ENCODE measurements around the gene MGAT1. TPM values are rescaled to one million over a fixed set of nuclear protein-coding genes. Genes with fewer than 3 reads are reported as not detected.

The MGAT1 gene
- total and polyA plus RNA-seq, 3 experiments from 2014 or later = 125 to 157 (median 132) TPM

GRCh38 chr5:180807654-180808414 is 5.2 kb upstream of the MGAT1 start:
- Mint-ChIP-seq H3K27me3 (peaks cover 0 to 2% of the 10 kb centered on the region in 2 donors), H3K4me1 (peaks cover 70 to 72% (median 72%) of the 10 kb centered on the region in 3 donors), H3K4me3 (peak overlapping the region; percentile 82 to 99 (median 89)), H3K27ac (peak overlapping the region; percentile 89 to 100 (median 94)), H3K9me3 (peaks cover 0 to 2% (median 0%) of the 10 kb centered on the region in 5 donors), H3K36me3 (peaks cover 0 to 38% (median 4%) of the 10 kb centered on the region in 3 donors)
- ChIA-PET CTCF (interaction anchor here (1.0 to 2.0 kb wide), 3 partner anchors 23 to 52 kb away, joined by 3 to 6 read pairs (median 3); no protein-coding TSS in a partner anchor), POLR2A (interaction anchor here (1.4 to 6.1 kb wide), 2 partner anchors 23 to 1185 kb away, joined by 4 to 108 read pairs; partner anchors contain the start of gene HNRNPH1)
- Histone ChIP-seq H3K4me1 (ENCODE audit: insufficient read depth, low read length) (peaks cover 66% of the 10 kb centered on the region), H3K27ac (ENCODE audit: low read depth, low read length) (peak overlapping the region; percentile 93), H3K27me3 (ENCODE audit: insufficient read depth, low read length, poor library complexity, severe bottlenecking) (no peaks in the 10 kb centered on the region), H3K36me3 (ENCODE audit: insufficient read depth, low read length) (no peaks in the 10 kb centered on the region), H3K4me3 (ENCODE audit: low read length) (peak overlapping the region; percentile 87), H3K9me3 (ENCODE audit: low read length) (no peaks in the 10 kb centered on the region)
- no peak for DNase-seq

- peak overlapping the region; percentile 93 for H3K27ac ChIP-seq (ENCODE audit: low read depth, low read length)
Measured at GRCh38 chr5:180807046-180807445, 4.4 kb upstream of the MGAT1 start.

GRCh38 chr5:180806351-180807011 is 3.9 kb upstream of the MGAT1 start:
- POLR2A ChIA-PET = no interaction called here

More at GRCh38 chr5:180807046-180807445, 4.4 kb upstream of the MGAT1 start:
- Mint-ChIP-seq H3K27ac (peak overlapping the region; percentile 89 to 100 (median 93)), H3K4me1 (peaks cover 67 to 72% (median 67%) of the 10 kb centered on the region in 3 donors), H3K36me3 (peaks cover 0 to 40% (median 4%) of the 10 kb centered on the region in 3 donors), H3K9me3 (peaks cover 0 to 2% (median 0%) of the 10 kb centered on the region in 5 donors), H3K27me3 (peaks cover 0 to 2% of the 10 kb centered on the region in 2 donors), H3K4me3 (peak overlapping the region; percentile 82 to 99 (median 89))
- CTCF ChIA-PET = interaction anchor here (1.3 kb wide), 1 partner anchor 24 kb away, joined by 3 read pairs; no protein-coding TSS in a partner anchor
- H3K4me3 ChIP-seq (ENCODE audit: low read length) = peak overlapping the region; percentile 87
- no peaks in the 10 kb centered on the region for H3K9me3 ChIP-seq (ENCODE audit: low read length)
- POLR2A ChIA-PET = no interaction called here
- DNase-seq = no peak
- H3K4me1 ChIP-seq (ENCODE audit: insufficient read depth, low read length) = peaks cover 66% of the 10 kb centered on the region
- H3K27me3 ChIP-seq (ENCODE audit: insufficient read depth, low read length, poor library complexity, severe bottlenecking) = no peaks in the 10 kb centered on the region
- H3K36me3 ChIP-seq (ENCODE audit: insufficient read depth, low read length) = no peaks in the 10 kb centered on the region

GRCh38 chr5:180804129-180804618 is 1.6 kb upstream of the MGAT1 start:
- DNase-seq = peak in 4 of 5 donors; percentile 16 to 66 (median 35)
- Histone ChIP-seq H3K9me3 (ENCODE audit: low read length) (no peaks in the 10 kb centered on the region), H3K27me3 (ENCODE audit: insufficient read depth, low read length, poor library complexity, severe bottlenecking) (no peaks in the 10 kb centered on the region), H3K4me3 (ENCODE audit: low read length) (peak overlapping the region; percentile 88), H3K36me3 (ENCODE audit: insufficient read depth, low read length) (peaks cover 15% of the 10 kb centered on the region), H3K27ac (ENCODE audit: low read depth, low read length) (peak overlapping the region; percentile 86), H3K4me1 (ENCODE audit: insufficient read depth, low read length) (peaks cover 82% of the 10 kb centered on the region)
- H3K27ac Mint-ChIP-seq = peak overlapping the region; percentile 84 to 97 (median 95)
- ChIA-PET POLR2A (interaction anchor here (0.5 to 6.0 kb wide), 6 partner anchors 8 to 750 kb away, joined by 3 to 62 read pairs (median 20); partner anchors contain the start of gene ZFP62), CTCF (interaction anchor here (1.1 to 2.7 kb wide), 8 partner anchors 8 to 65 kb away, joined by 3 to 16 read pairs (median 6); partner anchors contain the start of gene ZFP62)
- H3K27me3 Mint-ChIP-seq = peaks cover 0 to 2% of the 10 kb centered on the region in 2 donors
- H3K36me3 Mint-ChIP-seq = peaks cover 0 to 58% (median 8%) of the 10 kb centered on the region in 3 donors
- H3K4me1 Mint-ChIP-seq = peaks cover 79 to 84% (median 80%) of the 10 kb centered on the region in 3 donors
- H3K9me3 Mint-ChIP-seq = no peaks in the 10 kb centered on the region
- H3K4me3 Mint-ChIP-seq = peak overlapping the region; percentile 89 to 100 (median 96)

More at GRCh38 chr5:180806351-180807011, 3.9 kb upstream of the MGAT1 start:
- Mint-ChIP-seq H3K4me3 (peak overlapping the region; percentile 82 to 99 (median 89)), H3K27me3 (peaks cover 0 to 2% of the 10 kb centered on the region in 2 donors), H3K36me3 (peaks cover 0 to 46% (median 4%) of the 10 kb centered on the region in 3 donors), H3K9me3 (peaks cover 0 to 2% (median 0%) of the 10 kb centered on the region in 5 donors), H3K4me1 (peaks cover 67 to 72% (median 68%) of the 10 kb centered on the region in 3 donors), H3K27ac (peak overlapping the region; percentile 77 to 99 (median 93))
- no peaks in the 10 kb centered on the region for H3K36me3 ChIP-seq (ENCODE audit: insufficient read depth, low read length)
- no peaks in the 10 kb centered on the region for H3K27me3 ChIP-seq (ENCODE audit: insufficient read depth, low read length, poor library complexity, severe bottlenecking)
- no peaks in the 10 kb centered on the region for H3K9me3 ChIP-seq (ENCODE audit: low read length)
- peaks cover 65% of the 10 kb centered on the region for H3K4me1 ChIP-seq (ENCODE audit: insufficient read depth, low read length)
- H3K27ac ChIP-seq (ENCODE audit: low read depth, low read length) = no peak overlapping the region
- DNase-seq = no peak
- CTCF ChIA-PET = interaction anchor here (1.3 kb wide), 1 partner anchor 24 kb away, joined by 3 read pairs; no protein-coding TSS in a partner anchor
- peak overlapping the region; percentile 87 for H3K4me3 ChIP-seq (ENCODE audit: low read length)

GRCh38 chr5:180803181-180804128 is 849 bp upstream of the MGAT1 start:
- peaks cover 0 to 2% of the 10 kb centered on the region in 2 donors for H3K27me3 Mint-ChIP-seq
- Histone ChIP-seq H3K4me3 (ENCODE audit: low read length) (peak overlapping the region; percentile 88), H3K27me3 (ENCODE audit: insufficient read depth, low read length, poor library complexity, severe bottlenecking) (no peaks in the 10 kb centered on the region), H3K9me3 (ENCODE audit: low read length) (no peaks in the 10 kb centered on the region), H3K4me1 (ENCODE audit: insufficient read depth, low read length) (peaks cover 84% of the 10 kb centered on the region), H3K27ac (ENCODE audit: low read depth, low read length) (peak overlapping the region; percentile 86), H3K36me3 (ENCODE audit: insufficient read depth, low read length) (peaks cover 16% of the 10 kb centered on the region)
- no peaks in the 10 kb centered on the region for H3K9me3 Mint-ChIP-seq
- ChIA-PET CTCF (interaction anchor here (0.7 to 2.7 kb wide), 11 partner anchors 9 to 65 kb away, joined by 3 to 16 read pairs (median 4); partner anchors contain the start of gene ZFP62), POLR2A (interaction anchor here (1.1 to 6.0 kb wide), 5 partner anchors 9 to 458 kb away, joined by 3 to 62 read pairs (median 33); partner anchors contain the start of gene ZFP62)
- H3K4me1 Mint-ChIP-seq = peaks cover 79 to 84% (median 81%) of the 10 kb centered on the region in 3 donors
- peaks cover 0 to 64% (median 10%) of the 10 kb centered on the region in 3 donors for H3K36me3 Mint-ChIP-seq
- peak overlapping the region; percentile 89 to 100 (median 96) for H3K4me3 Mint-ChIP-seq
- peak; percentile 71 to 93 (median 86) for DNase-seq
- H3K27ac Mint-ChIP-seq = peak overlapping the region; percentile 84 to 97 (median 95)

GRCh38 chr5:180801596-180802324 is 846 bp downstream of the MGAT1 start:
- Histone ChIP-seq H3K27ac (ENCODE audit: low read depth, low read length) (peak overlapping the region; percentile 64), H3K9me3 (ENCODE audit: low read length) (no peaks in the 10 kb centered on the region), H3K4me1 (ENCODE audit: insufficient read depth, low read length) (peaks cover 78% of the 10 kb centered on the region), H3K27me3 (ENCODE audit: insufficient read depth, low read length, poor library complexity, severe bottlenecking) (no peaks in the 10 kb centered on the region), H3K36me3 (ENCODE audit: insufficient read depth, low read length) (peaks cover 16% of the 10 kb centered on the region), H3K4me3 (ENCODE audit: low read length) (peak overlapping the region; percentile 68)
- peak overlapping the region; percentile 88 to 96 (median 92) for H3K4me3 Mint-ChIP-seq
- ChIA-PET POLR2A (interaction anchor here (1.6 to 6.0 kb wide), 4 partner anchors 10 to 59 kb away, joined by 3 to 62 read pairs (median 34); partner anchors contain the start of gene ZFP62), CTCF (interaction anchor here (1.0 to 2.7 kb wide), 7 partner anchors 11 to 67 kb away, joined by 3 to 12 read pairs (median 6); no protein-coding TSS in a partner anchor)
- H3K9me3 Mint-ChIP-seq = no peaks in the 10 kb centered on the region
- H3K27ac Mint-ChIP-seq = peak overlapping the region; percentile 78 to 97 (median 92)
- H3K4me1 Mint-ChIP-seq = peaks cover 77 to 82% (median 78%) of the 10 kb centered on the region in 3 donors
- peak in 1 of 5 donors; percentile 10 for DNase-seq
- peaks cover 0 to 2% of the 10 kb centered on the region in 2 donors for H3K27me3 Mint-ChIP-seq
- H3K36me3 Mint-ChIP-seq = peaks cover 0 to 67% (median 12%) of the 10 kb centered on the region in 3 donors
